Measurements from ENCODE around the gene CHPF2. TPM values are rescaled to one million over a fixed set of nuclear protein-coding genes. Genes with fewer than 3 reads are reported as not detected.

CHPF2 gene
- total and polyA plus RNA-seq, 3 donors from 2014 or later, result 22.6 to 70.5 (median 66.5) TPM

- no peaks in the 10 kb centered on the region for H3K4me1 ChIP-seq
- H3K4me3 ChIP-seq, result no peak overlapping the region
- H3K36me3 ChIP-seq (ENCODE audit: low read depth, missing control alignments), result no peaks in the 10 kb centered on the region
- WGBS, 2 donors, result 85 to 94% methylated on average over 5 of the region's 5 CpGs
- H3K27ac ChIP-seq, result no peak overlapping the region
- no peaks in the 10 kb centered on the region for H3K9me3 ChIP-seq
- no peak for DNase-seq
- TF ChIP-seq CTCF (IDR thresholded peaks at IDR 0.05) (no peak), POLR2A (IDR thresholded peaks at IDR 0.05) (no peak)
- intact Hi-C loops (cut with DNase I; ENCODE audit: low total_unique reads), result no loop called here
- no peaks in the 10 kb centered on the region for H3K27me3 ChIP-seq
Measured at GRCh38 chr7:151215396-151215795, 16.9 kb upstream of the CHPF2 start.

GRCh38 chr7:151218170-151218569 lies 14.1 kb upstream of the CHPF2 start:
- H3K36me3 ChIP-seq (ENCODE audit: low read depth, missing control alignments), result no peaks in the 10 kb centered on the region
- no peak overlapping the region for H3K27ac ChIP-seq
- H3K4me3 ChIP-seq, result no peak overlapping the region
- no peak for TF ChIP-seq CTCF (IDR thresholded peaks at IDR 0.05)
- no peak for TF ChIP-seq POLR2A (IDR thresholded peaks at IDR 0.05)
- WGBS, 2 donors, result 84 to 92% methylated on average over 9 of the region's 9 CpGs
- intact Hi-C loops (cut with DNase I; ENCODE audit: low total_unique reads), result no loop called here
- no peaks in the 10 kb centered on the region for H3K27me3 ChIP-seq
- H3K9me3 ChIP-seq, result no peaks in the 10 kb centered on the region
- DNase-seq, result no peak
- no peaks in the 10 kb centered on the region for H3K4me1 ChIP-seq

GRCh38 chr7:151223728-151224127 lies 8.6 kb upstream of the CHPF2 start:
- 92 to 93% methylated on average over 14 of the region's 14 CpGs for WGBS, 2 donors

GRCh38 chr7:151225948-151226510 lies 6.3 kb upstream of the CHPF2 start:
- Histone ChIP-seq H3K4me3 (peak overlapping the region; percentile 77 to 81), H3K27ac (no peak overlapping the region), H3K9me3 (no peaks in the 10 kb centered on the region), H3K36me3 (ENCODE audit: low read depth, missing control alignments) (no peaks in the 10 kb centered on the region), H3K27me3 (no peaks in the 10 kb centered on the region), H3K4me1 (peaks cover 10% of the 10 kb centered on the region)
- no peak for DNase-seq
- intact Hi-C loops (cut with DNase I; ENCODE audit: low total_unique reads), result no loop called here
- WGBS, 2 donors, result 52 to 53% methylated on average over 8 of the region's 8 CpGs
- TF ChIP-seq POLR2A (IDR thresholded peaks at IDR 0.05) (no peak), CTCF (IDR thresholded peaks at IDR 0.05) (no peak)

More at GRCh38 chr7:151223728-151224127, 8.6 kb upstream of the CHPF2 start:
- no peaks in the 10 kb centered on the region for H3K27me3 ChIP-seq
- DNase-seq, result no peak
- no peaks in the 10 kb centered on the region for H3K36me3 ChIP-seq (ENCODE audit: low read depth, missing control alignments)
- H3K9me3 ChIP-seq, result no peaks in the 10 kb centered on the region
- H3K27ac ChIP-seq, result no peak overlapping the region
- TF ChIP-seq POLR2A (IDR thresholded peaks at IDR 0.05) (no peak), CTCF (IDR thresholded peaks at IDR 0.05) (no peak)
- intact Hi-C loops (cut with DNase I; ENCODE audit: low total_unique reads), result no loop called here
- H3K4me1 ChIP-seq, result peaks cover 10% of the 10 kb centered on the region
- H3K4me3 ChIP-seq, result no peak overlapping the region

- TF ChIP-seq POLR2A (IDR thresholded peaks at IDR 0.05) (no peak), CTCF (IDR thresholded peaks at IDR 0.05) (no peak)
- H3K9me3 ChIP-seq, result no peaks in the 10 kb centered on the region
- 0 to 2% methylated on average over 15 of the region's 15 CpGs for WGBS, 2 donors
- H3K4me1 ChIP-seq, result peaks cover 12% of the 10 kb centered on the region
- no peaks in the 10 kb centered on the region for H3K36me3 ChIP-seq (ENCODE audit: low read depth, missing control alignments)
- peak overlapping the region in 1 of 2 donors; percentile 63 for H3K27ac ChIP-seq
- H3K27me3 ChIP-seq, result no peaks in the 10 kb centered on the region
- intact Hi-C loops (cut with DNase I; ENCODE audit: low total_unique reads), result no loop called here
- H3K4me3 ChIP-seq, result peak overlapping the region; percentile 77 to 81
- DNase-seq, result no peak
Measured at GRCh38 chr7:151226560-151226874, 5.8 kb upstream of the CHPF2 start.

Measured in testis (tissue), 3 donors.